SIG-M5 treated with dmso at 0.1 percent for 504 hours (cell line): Measurements from ENCODE around the gene IGSF22.

Experiments
- DNase-seq: peaks from one replicate; lab custom pipeline; 2025; ENCODE audit not compliant: unreplicated experiment; lab: John Stamatoyannopoulos, UW

The IGSF22 gene

GRCh38 chr11:18726040-18726439, at the start of gene IGSF22:
TSS of gene IGSF22 (minus strand) at chr11:18726188. CDS start at chr11:18724236, 1,952 bp downstream.
- no peak for DNase-seq

GRCh38 chr11:18774801-18775200, 48.8 kb upstream of the IGSF22 start:
- DNase-seq = no peak

- no peak for DNase-seq
These were observed 47.7 kb upstream of the IGSF22 start for GRCh38 chr11:18773681-18774080.

- DNase-seq = no peak
These were observed 47.1 kb upstream of the IGSF22 start for GRCh38 chr11:18773104-18773503.

- no peak for DNase-seq
These were observed 46.2 kb upstream of the IGSF22 start for GRCh38 chr11:18772211-18772610.

GRCh38 chr11:18771266-18772035, 45.5 kb upstream of the IGSF22 start:
- DNase-seq = no peak

GRCh38 chr11:18770479-18771125, 44.6 kb upstream of the IGSF22 start:
- DNase-seq = no peak

- DNase-seq = no peak
These were observed 43.9 kb upstream of the IGSF22 start for GRCh38 chr11:18769802-18770456.

GRCh38 chr11:18768978-18769377, 43.0 kb upstream of the IGSF22 start:
- no peak for DNase-seq

- DNase-seq = peak; percentile 59
These were observed 42.5 kb upstream of the IGSF22 start for GRCh38 chr11:18768472-18768901.

GRCh38 chr11:18766015-18766414, 40.0 kb upstream of the IGSF22 start:
- DNase-seq = no peak

GRCh38 chr11:18765554-18765953, 39.6 kb upstream of the IGSF22 start:
- DNase-seq = no peak

- DNase-seq = no peak
These were observed 35.8 kb upstream of the IGSF22 start for GRCh38 chr11:18761741-18762140.

- no peak for DNase-seq
These were observed 35.2 kb upstream of the IGSF22 start for GRCh38 chr11:18761144-18761543.

- DNase-seq = no peak
These were observed 31.8 kb upstream of the IGSF22 start for GRCh38 chr11:18757811-18758210.

GRCh38 chr11:18756889-18757288, 30.9 kb upstream of the IGSF22 start:
- DNase-seq = no peak

GRCh38 chr11:18754308-18754707, 28.3 kb upstream of the IGSF22 start:
- no peak for DNase-seq

- no peak for DNase-seq
These were observed 26.5 kb upstream of the IGSF22 start for GRCh38 chr11:18752502-18752901.

GRCh38 chr11:18750944-18751343, 25.0 kb upstream of the IGSF22 start:
- DNase-seq = no peak

GRCh38 chr11:18749681-18750319, 23.8 kb upstream of the IGSF22 start:
- DNase-seq = no peak

GRCh38 chr11:18748766-18749365, 22.9 kb upstream of the IGSF22 start:
- no peak for DNase-seq
